Measurements from ENCODE around the gene OGFRL1. TPM values are rescaled to one million over a fixed set of nuclear protein-coding genes. Genes with fewer than 3 reads are reported as not detected.

The OGFRL1 gene
- total and polyA plus RNA-seq, 9 of the 15 experiments (the other 6 are each of a cell fraction or from before 2014, with no cell fraction given) = 0.01 to 0.07 (median 0.03) TPM

DNA sequence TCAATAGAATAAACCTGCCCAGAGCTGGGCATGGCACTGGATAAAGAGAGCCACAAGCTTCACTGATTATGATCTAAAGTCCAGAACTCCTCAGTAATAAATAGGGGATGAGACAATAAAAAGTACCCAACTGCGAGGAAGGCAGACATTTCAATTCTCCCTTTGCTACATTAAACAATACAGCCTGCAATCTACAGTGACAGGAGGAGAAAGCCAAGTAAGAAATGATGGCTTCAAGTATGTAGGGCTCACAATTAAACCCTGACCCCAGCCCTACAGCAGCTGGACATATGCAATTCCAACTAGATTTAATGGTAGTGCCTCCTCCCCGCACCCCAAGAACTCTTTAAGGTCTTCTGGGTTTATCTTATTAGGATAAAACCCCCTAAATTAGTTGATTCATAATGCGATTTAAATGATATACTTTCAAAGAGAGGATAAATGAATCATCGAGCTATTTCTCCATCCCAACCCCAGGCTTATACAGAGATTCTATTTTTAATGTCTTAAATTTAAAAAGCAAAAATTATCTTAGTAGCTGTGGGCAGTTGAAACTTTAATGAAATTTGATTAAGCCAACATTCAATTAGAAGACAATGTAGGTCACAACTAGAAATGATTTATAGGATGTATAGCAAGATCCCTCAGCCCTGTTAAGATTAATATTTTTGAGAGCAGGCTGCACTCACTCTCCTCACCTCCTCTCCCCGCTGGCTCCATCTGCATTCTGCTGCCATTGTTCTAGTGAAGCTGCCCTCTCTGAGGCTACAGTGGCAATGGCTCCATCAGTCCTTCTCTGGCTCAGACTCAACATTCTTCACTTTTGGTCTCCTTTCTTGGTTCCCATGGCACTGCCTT, 57.1 kb downstream of the OGFRL1 start:
- no peaks in the 10 kb centered on the region for H3K27me3 ChIP-seq (ENCODE audit: control insufficient read depth in 2 of 2, insufficient read depth in 2 of 2, low read length in 2 of 2)
- no peak overlapping the region for H3K27ac ChIP-seq (ENCODE audit: extremely low read depth, low read depth, low read length)
- POLR2A ChIA-PET = no interaction called here
- no peaks in the 10 kb centered on the region for H3K9me1 ChIP-seq (ENCODE audit: control insufficient read depth, insufficient read depth, low read length)
- CTCF ChIA-PET (ENCODE audit: low intra/inter-chr PET ratio) = no interaction called here
- no peak for DNase-seq (ENCODE audit: extremely low read depth in 1 of 4, low spot score in 3 of 4)
- no peak for FAIRE-seq
- no TSS peak for BruUV-seq (replicated peaks)
- WGBS (ENCODE audit: insufficient coverage, low coverage, missing lambda C conversion rate) = 0% methylated on average over 5 of the region's 5 CpGs
- no peaks in the 10 kb centered on the region for H4K20me1 ChIP-seq (replicated peaks; ENCODE audit: control insufficient read depth, insufficient read depth, low read length)
- no peak overlapping the region for H2AFZ ChIP-seq (ENCODE audit: low read depth, low read length)
- in situ Hi-C loops (cut with MboI) = no loop called here
- H3K9me3 ChIP-seq (replicated peaks; ENCODE audit: control insufficient read depth, insufficient read depth, low read depth, low read length) = no peaks in the 10 kb centered on the region
- no peaks in the 10 kb centered on the region for H3K36me3 ChIP-seq (ENCODE audit: control insufficient read depth, insufficient read depth, low read length)
- no peaks in the 10 kb centered on the region for H3K79me2 ChIP-seq (ENCODE audit: control insufficient read depth, insufficient read depth, low read length)
- no peak overlapping the region for H3K9ac ChIP-seq (ENCODE audit: insufficient read depth in 1 of 2, low read depth in 2 of 2, low read length in 2 of 2)
- no peak overlapping the region for H3K4me2 ChIP-seq (ENCODE audit: insufficient read depth, low read length)
- intact Hi-C loops (cut with micrococcal nuclease) = loop anchor here (5.0 kb wide), 2 partner anchors 638 to 1123 kb away; no protein-coding TSS in a partner anchor
- TF ChIP-seq, protein P1, sequence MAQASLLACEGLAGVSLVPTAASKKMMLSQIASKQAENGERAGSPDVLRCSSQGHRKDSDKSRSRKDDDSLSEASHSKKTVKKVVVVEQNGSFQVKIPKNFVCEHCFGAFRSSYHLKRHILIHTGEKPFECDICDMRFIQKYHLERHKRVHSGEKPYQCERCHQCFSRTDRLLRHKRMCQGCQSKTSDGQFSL (CRISPR knock-in tag; IDR thresholded peaks at IDR 0.05) = no peak
- TF ChIP-seq, protein P1 (tag; IDR thresholded peaks at IDR 0.05) = no peak
- TF ChIP-seq TARDBP (IDR thresholded peaks at IDR 0.05) = no peak
- TF ChIP-seq SMAD1 (IDR thresholded peaks at IDR 0.05; ENCODE audit: low read depth, low read length, partially characterized antibody) = no peak
- TF ChIP-seq ZNF311 (CRISPR knock-in tag; IDR thresholded peaks at IDR 0.05) = no peak
- no peak for TF ChIP-seq SUPT5H (IDR thresholded peaks at IDR 0.05)
- TF ChIP-seq RBM39 (optimal IDR thresholded peaks at IDR 0.05; ENCODE audit: low read depth, low read length) = no peak
- TF ChIP-seq KLF6 (CRISPR knock-in tag; IDR thresholded peaks at IDR 0.05; ENCODE audit: borderline replicate concordance) = no peak
- TF ChIP-seq, protein P2, sequence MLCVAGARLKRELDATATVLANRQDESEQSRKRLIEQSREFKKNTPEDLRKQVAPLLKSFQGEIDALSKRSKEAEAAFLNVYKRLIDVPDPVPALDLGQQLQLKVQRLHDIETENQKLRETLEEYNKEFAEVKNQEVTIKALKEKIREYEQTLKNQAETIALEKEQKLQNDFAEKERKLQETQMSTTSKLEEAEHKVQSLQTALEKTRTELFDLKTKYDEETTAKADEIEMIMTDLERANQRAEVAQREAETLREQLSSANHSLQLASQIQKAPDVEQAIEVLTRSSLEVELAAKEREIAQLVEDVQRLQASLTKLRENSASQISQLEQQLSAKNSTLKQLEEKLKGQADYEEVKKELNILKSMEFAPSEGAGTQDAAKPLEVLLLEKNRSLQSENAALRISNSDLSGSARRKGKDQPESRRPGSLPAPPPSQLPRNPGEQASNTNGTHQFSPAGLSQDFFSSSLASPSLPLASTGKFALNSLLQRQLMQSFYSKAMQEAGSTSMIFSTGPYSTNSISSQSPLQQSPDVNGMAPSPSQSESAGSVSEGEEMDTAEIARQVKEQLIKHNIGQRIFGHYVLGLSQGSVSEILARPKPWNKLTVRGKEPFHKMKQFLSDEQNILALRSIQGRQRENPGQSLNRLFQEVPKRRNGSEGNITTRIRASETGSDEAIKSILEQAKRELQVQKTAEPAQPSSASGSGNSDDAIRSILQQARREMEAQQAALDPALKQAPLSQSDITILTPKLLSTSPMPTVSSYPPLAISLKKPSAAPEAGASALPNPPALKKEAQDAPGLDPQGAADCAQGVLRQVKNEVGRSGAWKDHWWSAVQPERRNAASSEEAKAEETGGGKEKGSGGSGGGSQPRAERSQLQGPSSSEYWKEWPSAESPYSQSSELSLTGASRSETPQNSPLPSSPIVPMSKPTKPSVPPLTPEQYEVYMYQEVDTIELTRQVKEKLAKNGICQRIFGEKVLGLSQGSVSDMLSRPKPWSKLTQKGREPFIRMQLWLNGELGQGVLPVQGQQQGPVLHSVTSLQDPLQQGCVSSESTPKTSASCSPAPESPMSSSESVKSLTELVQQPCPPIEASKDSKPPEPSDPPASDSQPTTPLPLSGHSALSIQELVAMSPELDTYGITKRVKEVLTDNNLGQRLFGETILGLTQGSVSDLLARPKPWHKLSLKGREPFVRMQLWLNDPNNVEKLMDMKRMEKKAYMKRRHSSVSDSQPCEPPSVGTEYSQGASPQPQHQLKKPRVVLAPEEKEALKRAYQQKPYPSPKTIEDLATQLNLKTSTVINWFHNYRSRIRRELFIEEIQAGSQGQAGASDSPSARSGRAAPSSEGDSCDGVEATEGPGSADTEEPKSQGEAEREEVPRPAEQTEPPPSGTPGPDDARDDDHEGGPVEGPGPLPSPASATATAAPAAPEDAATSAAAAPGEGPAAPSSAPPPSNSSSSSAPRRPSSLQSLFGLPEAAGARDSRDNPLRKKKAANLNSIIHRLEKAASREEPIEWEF (CRISPR knock-in tag; IDR thresholded peaks at IDR 0.05) = no peak
- TF ChIP-seq BHLHE40 (IDR thresholded peaks at IDR 0.05; ENCODE audit: low read length) = no peak
- no peak for TF ChIP-seq BMI1 (IDR thresholded peaks at IDR 0.05; ENCODE audit: low read length)
- no peak for TF ChIP-seq ZNF316 (IDR thresholded peaks at IDR 0.05)
- no peak for TF ChIP-seq BRCA1 (IDR thresholded peaks at IDR 0.05)
- no peak for TF ChIP-seq BRCA1 (CRISPR knock-in tag; IDR thresholded peaks at IDR 0.05)
- no peaks in the 10 kb centered on the region for H3K4me1 ChIP-seq (replicated peaks in 1 of 2; ENCODE audit: control insufficient read depth in 2 of 2, insufficient read depth in 2 of 2, low read length in 2 of 2)
- no peak for ATAC-seq
- H3K4me3 ChIP-seq = no peak overlapping the region
